H9 (cell line): ENCODE results near the gene AHI1. TPM values are rescaled to one million over a fixed set of nuclear protein-coding genes. Genes with fewer than 3 reads are reported as not detected.

Source experiments
- DNase-seq: peaks from one replicate; pipeline ENCODE4 v3.0.0-alpha.2; 2017
- H2AFZ ChIP-seq: one replicate; pipeline ENCODE4 v1.6.1; 2013; ENCODE audit warnings: mild to moderate bottlenecking, low read length, control low read depth, moderate library complexity
- H2AK5ac ChIP-seq: 2 replicates; pipeline ENCODE4 v1.6.1; 2013; ENCODE audit warnings: low read length, control low read depth, mixed read lengths; ENCODE audit not compliant: insufficient read length
- H2BK120ac ChIP-seq: one replicate; pipeline ENCODE4 v1.6.1; 2013; ENCODE audit warnings: low read depth, mild to moderate bottlenecking, low read length, control low read depth, inconsistent platforms; ENCODE audit not compliant: poor library complexity, severe bottlenecking
- H2BK12ac ChIP-seq: 2 replicates; pipeline ENCODE4 v1.6.1; 2013; ENCODE audit warnings: low read length, control low read depth, mixed read lengths, low read depth; ENCODE audit not compliant: insufficient read length
- H2BK15ac ChIP-seq: 2 replicates; pipeline ENCODE4 v1.6.1; 2013; ENCODE audit warnings: low read depth, low read length, control low read depth
- H2BK20ac ChIP-seq: one replicate; pipeline ENCODE4 v1.6.1; 2013; ENCODE audit warnings: low read depth, mild to moderate bottlenecking, low read length, control low read depth, inconsistent platforms; ENCODE audit not compliant: poor library complexity, severe bottlenecking
- H2BK5ac ChIP-seq: 2 replicates; pipeline ENCODE4 v1.6.1; 2013; ENCODE audit warnings: low read length, control low read depth, mixed read lengths; ENCODE audit not compliant: insufficient read length
- H3K14ac ChIP-seq: 2 replicates; pipeline ENCODE4 v1.6.1; 2013; ENCODE audit warnings: low read length, control low read depth; ENCODE audit not compliant: insufficient read depth
- H3K18ac ChIP-seq: 2 replicates; pipeline ENCODE4 v1.6.1; 2013; ENCODE audit warnings: low read depth, mild to moderate bottlenecking, mixed read lengths, low read length, control low read depth; ENCODE audit not compliant: insufficient read length
- H3K23ac ChIP-seq: 2 replicates; pipeline ENCODE4 v1.6.1; 2013; ENCODE audit warnings: low read length, control low read depth, mixed read lengths, low read depth; ENCODE audit not compliant: insufficient read length
- H3K23me2 ChIP-seq: 2 replicates; pipeline ENCODE4 v1.6.1; 2013; ENCODE audit warnings: low read depth, mild to moderate bottlenecking, mixed read lengths, low read length, control low read depth; ENCODE audit not compliant: insufficient read length, poor library complexity, severe bottlenecking
- H3K27ac ChIP-seq: 2 replicates; pipeline ENCODE4 v1.5.1; 2013; ENCODE audit warnings: low read length, control low read depth, mixed read lengths, low read depth; ENCODE audit not compliant: insufficient read length
- H3K27me3 ChIP-seq: 2 replicates; pipeline ENCODE4 v1.6.1; 2013; ENCODE audit warnings: low read length, control low read depth, inconsistent platforms; ENCODE audit not compliant: insufficient read depth
- H3K4ac ChIP-seq: 2 replicates; pipeline ENCODE4 v1.6.1; 2013; ENCODE audit warnings: low read depth, mild to moderate bottlenecking, control low read depth, inconsistent platforms, low read length, moderate library complexity
- H3K4me1 ChIP-seq: 2 replicates; pipeline ENCODE4 v1.6.1; 2013; ENCODE audit warnings: low read length, control low read depth, inconsistent platforms; ENCODE audit not compliant: insufficient read depth
- H3K4me2 ChIP-seq: 2 replicates; pipeline ENCODE4 v1.6.1; 2013; ENCODE audit warnings: low read length, control low read depth, mixed read lengths; ENCODE audit not compliant: insufficient read length, insufficient read depth
- H3K56ac ChIP-seq: 2 replicates; pipeline ENCODE4 v1.6.1; 2013; ENCODE audit warnings: low read depth, mild to moderate bottlenecking, mixed read lengths, low read length, control low read depth; ENCODE audit not compliant: insufficient read length
- H3K79me1 ChIP-seq: 2 replicates; pipeline ENCODE4 v1.6.1; 2013; ENCODE audit warnings: low read depth, mild to moderate bottlenecking, moderate library complexity, low read length, control low read depth, inconsistent platforms; ENCODE audit not compliant: insufficient read depth, poor library complexity, severe bottlenecking
- H3K79me2 ChIP-seq: 2 replicates; pipeline ENCODE4 v1.6.1; 2013; ENCODE audit warnings: low read length, control low read depth, inconsistent platforms; ENCODE audit not compliant: insufficient read depth
- H3K9ac ChIP-seq: 2 replicates; pipeline ENCODE4 v1.6.1; 2013; ENCODE audit warnings: low read length, control low read depth, mixed read lengths; ENCODE audit not compliant: insufficient read length; ENCODE audit errors: extremely low read depth
- H3K9me3 ChIP-seq: one replicate; pipeline ENCODE4 v1.6.1; 2013; ENCODE audit warnings: low read depth, low read length, inconsistent platforms; ENCODE audit not compliant: control insufficient read depth
- H3T11ph ChIP-seq: one replicate; pipeline ENCODE4 v1.6.1; 2013; ENCODE audit warnings: mild to moderate bottlenecking, low read length, control low read depth, inconsistent platforms
- H4K20me1 ChIP-seq: one replicate; pipeline ENCODE4 v1.6.1; 2013; ENCODE audit not compliant: control insufficient read depth, insufficient read length, insufficient read depth
- H4K5ac ChIP-seq: 2 replicates; pipeline ENCODE4 v1.6.1; 2013; ENCODE audit warnings: low read depth, mild to moderate bottlenecking, mixed read lengths, low read length, control low read depth; ENCODE audit not compliant: insufficient read length
- H4K8ac ChIP-seq: replicated peaks from 2 replicates; pipeline ENCODE4 v1.6.1; 2013; ENCODE audit warnings: low read length, control low read depth, mixed read lengths, low read depth; ENCODE audit not compliant: insufficient read length
- H4K91ac ChIP-seq: 2 replicates; pipeline ENCODE4 v1.6.1; 2013; ENCODE audit warnings: low read depth, mild to moderate bottlenecking, moderate library complexity, mixed read lengths, low read length, control low read depth; ENCODE audit not compliant: insufficient read length
- H3K27ac Mint-ChIP-seq, 3 experiments: 2 replicates in 2 of 3; 3 replicates in 1 of 3; pipeline ENCODE4 v1.8.0; 2020 to 2021; ENCODE audit warnings: mixed read lengths in 3 of 3, mild to moderate bottlenecking in 1 of 3, moderate library complexity in 1 of 3
- H3K27me3 Mint-ChIP-seq: 2 replicates; pipeline ENCODE4 v1.8.0; 2021; ENCODE audit warnings: low read depth, mild to moderate bottlenecking, moderate library complexity, mixed read lengths
- H3K36me3 Mint-ChIP-seq, 3 experiments: 2 replicates in 2 of 3; 3 replicates in 1 of 3; pipeline ENCODE4 v1.8.0; 2020 to 2021; ENCODE audit warnings: low read depth in 3 of 3, mixed read lengths in 3 of 3; ENCODE audit not compliant: insufficient read depth in 1 of 3
- H3K4me1 Mint-ChIP-seq, 2 experiments: 2 replicates each; pipeline ENCODE4 v1.8.0; 2020; ENCODE audit warnings: mixed read lengths in 2 of 2
- H3K4me3 Mint-ChIP-seq, 2 experiments: 2 replicates in 1 of 2; 3 replicates in 1 of 2; pipeline ENCODE4 v1.8.0; 2020 to 2021; ENCODE audit warnings: mild to moderate bottlenecking in 2 of 2, mixed read lengths in 2 of 2, moderate library complexity in 1 of 2
- H3K9me3 Mint-ChIP-seq, 2 experiments: 2 replicates in 1 of 2; 3 replicates in 1 of 2; pipeline ENCODE4 v1.8.0; 2020; ENCODE audit warnings: mild to moderate bottlenecking in 2 of 2, mixed read lengths in 2 of 2, moderate library complexity in 1 of 2
- CTCF ChIP-seq: fragments of 200-600 bp; sonication (generic); conservative IDR thresholded peaks from 3 replicates; pipeline ENCODE4 v1.8.0; 2021; ENCODE audit warnings: antibody characterized with exemption, mild to moderate bottlenecking
- WGBS: extraction: QIAGEN DNeasy Blood & Tissue Kit; methylation state at CpG from one replicate; pipeline ENCODE4 v1.1.7; 2013; ENCODE audit warnings: missing lambda C conversion rate, low lambda C conversion rate, mixed read lengths; ENCODE audit not compliant: insufficient read length; ENCODE audit errors: extremely low coverage; 5-methylcytosine and 5-hydroxymethylcytosine counted together
- total RNA-seq: library from RNA; stranded (reverse); gene quantifications from 2 replicates; pipeline ENCODE4 v1.2.1, GENCODE V29; 2021

The AHI1 gene
- total RNA-seq, 1 experiment from 2014 or later, result 9.9 TPM

- Histone ChIP-seq H3K79me2 (no peaks in the 10 kb centered on the region), H3K14ac (no peak overlapping the region), H3K4me2 (no peak overlapping the region), H2BK5ac (no peak overlapping the region), H3K23me2 (no peaks in the 10 kb centered on the region), H2AK5ac (no peak overlapping the region), H3K4ac (no peak overlapping the region), H4K91ac (no peak overlapping the region), H2BK12ac (no peak overlapping the region), H3K27me3 (no peaks in the 10 kb centered on the region), H3K56ac (no peak overlapping the region), H2BK120ac (no peak overlapping the region), H4K5ac (no peak overlapping the region), H3K27ac (no peak overlapping the region), H3K9ac (no peak overlapping the region), H3K4me1 (peaks cover 3% of the 10 kb centered on the region; the same call in 1 of the 2 replicates), H2BK20ac (no peak overlapping the region), H3K79me1 (no peaks in the 10 kb centered on the region), H3K9me3 (no peaks in the 10 kb centered on the region), H4K20me1 (no peaks in the 10 kb centered on the region), H2AFZ (no peak overlapping the region), H3T11ph (no peak overlapping the region), H4K8ac (no peak overlapping the region), H3K23ac (no peak overlapping the region), H2BK15ac (no peak overlapping the region), H3K18ac (no peak overlapping the region)
- Mint-ChIP-seq H3K27ac (no peak overlapping the region), H3K4me3 (no peak overlapping the region), H3K4me1 (peaks cover 12 to 13% of the 10 kb centered on the region in 2 experiments), H3K9me3 (peaks cover 0 to 3% of the 10 kb centered on the region in 2 experiments; a peak in 1 of 5 replicates), H3K27me3 (no peaks in the 10 kb centered on the region), H3K36me3 (no peaks in the 10 kb centered on the region; a peak in 2 of 7 replicates)
- no peak for TF ChIP-seq CTCF
- WGBS, result no CpG with 5 or more reads among the region's 4 CpGs
- DNase-seq, result no peak
Observed at GRCh38 chr6:135324531-135324930, 173.0 kb downstream of the AHI1 start.
